ENCODE results near the gene ANKRD13A. TPM values are rescaled to one million over a fixed set of nuclear protein-coding genes. Genes with fewer than 3 reads are reported as not detected.

Gene ANKRD13A
- total and polyA plus RNA-seq, 2 of the 13 experiments (the other 11 are each of a cell fraction or from before 2014, with no cell fraction given): 34.1 to 41.6 TPM

DNA sequence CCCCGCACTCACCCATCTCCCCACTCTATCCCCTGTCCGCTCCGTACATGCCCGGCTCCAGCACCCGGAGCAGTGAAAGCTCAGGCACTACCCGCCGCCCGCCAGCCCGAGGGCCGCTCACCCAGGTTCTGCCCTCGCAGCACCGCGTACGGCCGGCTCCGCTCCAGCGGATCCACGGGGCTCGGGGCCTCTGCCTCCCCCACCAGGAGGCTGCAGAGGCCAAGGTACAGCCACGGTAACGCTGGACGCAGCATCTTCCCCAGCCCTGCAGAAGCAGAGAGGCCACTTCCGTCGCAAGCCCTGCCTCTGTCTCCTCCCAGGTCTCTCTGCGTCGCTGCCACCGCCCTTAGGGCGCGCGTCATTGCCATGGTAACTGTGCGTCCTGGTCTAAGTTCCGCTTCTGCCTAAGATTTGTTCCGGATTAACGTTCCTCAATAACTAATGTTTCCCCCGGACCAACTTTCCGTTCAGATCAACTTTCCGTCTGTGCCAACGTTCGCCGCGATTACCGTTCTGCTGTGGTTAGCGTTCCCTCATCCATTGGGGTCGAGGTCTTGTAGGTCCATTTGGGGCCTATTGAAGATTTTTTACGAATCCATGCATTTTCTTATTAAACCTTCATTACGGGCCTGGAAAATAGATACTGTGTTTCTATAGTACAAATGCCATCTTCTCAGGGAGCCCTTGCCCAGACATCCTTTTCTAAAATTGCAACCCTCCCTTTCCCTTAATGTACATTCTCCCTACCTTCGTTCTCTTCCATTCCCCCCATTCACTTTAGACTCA, 49.2 kb downstream of the ANKRD13A start, which contains the start of gene C12orf76 (continued):
- TF ChIP-seq PHF21A (CRISPR knock-in tag; IDR thresholded peaks at IDR 0.05) (peak; percentile 48; the same call in 1 of the 2 replicates), RARA (CRISPR knock-in tag; IDR thresholded peaks at IDR 0.05) (no peak; the same call in 1 of the 2 replicates), MEIS2 (CRISPR knock-in tag; IDR thresholded peaks at IDR 0.05) (peak; percentile 55; the same call in 1 of the 2 replicates), ZNF557 (CRISPR knock-in tag; IDR thresholded peaks at IDR 0.05) (0 out of 2 replicates have a peak, but pooled peaks have one; percentile 18), SIX1 (CRISPR knock-in tag; IDR thresholded peaks at IDR 0.05; ENCODE audit: borderline replicate concordance) (0 out of 2 replicates have a peak, but pooled peaks have one; percentile 51), CCDC6 (CRISPR knock-in tag; IDR thresholded peaks at IDR 0.05) (0 out of 2 replicates have a peak, but pooled peaks have one; percentile 58), DNMT3B (CRISPR knock-in tag; conservative IDR thresholded peaks at IDR 0.05) (peak; percentile 83; the same call in 1 of the 2 replicates), SP1 (IDR thresholded peaks at IDR 0.05) (no peak), SP1 (CRISPR knock-in tag; IDR thresholded peaks at IDR 0.05) (no peak), HNRNPH1 (optimal IDR thresholded peaks at IDR 0.05; ENCODE audit: low read depth, low read length) (no peak), ZNF326 (CRISPR knock-in tag; IDR thresholded peaks at IDR 0.05; ENCODE audit: borderline replicate concordance) (no peak), ZNF263 (CRISPR knock-in tag; IDR thresholded peaks at IDR 0.05) (0 out of 2 replicates have a peak, but pooled peaks have one; percentile 20), WIZ (CRISPR knock-in tag; IDR thresholded peaks at IDR 0.05) (peak; percentile 49; the same call in 1 of the 2 replicates), ATRX (CRISPR knock-in tag; IDR thresholded peaks at IDR 0.05; ENCODE audit: borderline replicate concordance) (no peak)
- TF ChIP-seq, protein P1, sequence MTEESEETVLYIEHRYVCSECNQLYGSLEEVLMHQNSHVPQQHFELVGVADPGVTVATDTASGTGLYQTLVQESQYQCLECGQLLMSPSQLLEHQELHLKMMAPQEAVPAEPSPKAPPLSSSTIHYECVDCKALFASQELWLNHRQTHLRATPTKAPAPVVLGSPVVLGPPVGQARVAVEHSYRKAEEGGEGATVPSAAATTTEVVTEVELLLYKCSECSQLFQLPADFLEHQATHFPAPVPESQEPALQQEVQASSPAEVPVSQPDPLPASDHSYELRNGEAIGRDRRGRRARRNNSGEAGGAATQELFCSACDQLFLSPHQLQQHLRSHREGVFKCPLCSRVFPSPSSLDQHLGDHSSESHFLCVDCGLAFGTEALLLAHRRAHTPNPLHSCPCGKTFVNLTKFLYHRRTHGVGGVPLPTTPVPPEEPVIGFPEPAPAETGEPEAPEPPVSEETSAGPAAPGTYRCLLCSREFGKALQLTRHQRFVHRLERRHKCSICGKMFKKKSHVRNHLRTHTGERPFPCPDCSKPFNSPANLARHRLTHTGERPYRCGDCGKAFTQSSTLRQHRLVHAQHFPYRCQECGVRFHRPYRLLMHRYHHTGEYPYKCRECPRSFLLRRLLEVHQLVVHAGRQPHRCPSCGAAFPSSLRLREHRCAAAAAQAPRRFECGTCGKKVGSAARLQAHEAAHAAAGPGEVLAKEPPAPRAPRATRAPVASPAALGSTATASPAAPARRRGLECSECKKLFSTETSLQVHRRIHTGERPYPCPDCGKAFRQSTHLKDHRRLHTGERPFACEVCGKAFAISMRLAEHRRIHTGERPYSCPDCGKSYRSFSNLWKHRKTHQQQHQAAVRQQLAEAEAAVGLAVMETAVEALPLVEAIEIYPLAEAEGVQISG (CRISPR knock-in tag; IDR thresholded peaks at IDR 0.05): peak; percentile 92; the same call in 1 of the 2 replicates
- TF ChIP-seq, protein P2, sequence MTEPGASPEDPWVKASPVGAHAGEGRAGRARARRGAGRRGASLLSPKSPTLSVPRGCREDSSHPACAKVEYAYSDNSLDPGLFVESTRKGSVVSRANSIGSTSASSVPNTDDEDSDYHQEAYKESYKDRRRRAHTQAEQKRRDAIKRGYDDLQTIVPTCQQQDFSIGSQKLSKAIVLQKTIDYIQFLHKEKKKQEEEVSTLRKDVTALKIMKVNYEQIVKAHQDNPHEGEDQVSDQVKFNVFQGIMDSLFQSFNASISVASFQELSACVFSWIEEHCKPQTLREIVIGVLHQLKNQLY (CRISPR knock-in tag; IDR thresholded peaks at IDR 0.05): peak; percentile 27; the same call in 1 of the 2 replicates
- TF ChIP-seq, protein P3, sequence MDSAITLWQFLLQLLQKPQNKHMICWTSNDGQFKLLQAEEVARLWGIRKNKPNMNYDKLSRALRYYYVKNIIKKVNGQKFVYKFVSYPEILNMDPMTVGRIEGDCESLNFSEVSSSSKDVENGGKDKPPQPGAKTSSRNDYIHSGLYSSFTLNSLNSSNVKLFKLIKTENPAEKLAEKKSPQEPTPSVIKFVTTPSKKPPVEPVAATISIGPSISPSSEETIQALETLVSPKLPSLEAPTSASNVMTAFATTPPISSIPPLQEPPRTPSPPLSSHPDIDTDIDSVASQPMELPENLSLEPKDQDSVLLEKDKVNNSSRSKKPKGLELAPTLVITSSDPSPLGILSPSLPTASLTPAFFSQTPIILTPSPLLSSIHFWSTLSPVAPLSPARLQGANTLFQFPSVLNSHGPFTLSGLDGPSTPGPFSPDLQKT (CRISPR knock-in tag; IDR thresholded peaks at IDR 0.05; ENCODE audit: borderline replicate concordance): no peak
- TF ChIP-seq, protein P4, sequence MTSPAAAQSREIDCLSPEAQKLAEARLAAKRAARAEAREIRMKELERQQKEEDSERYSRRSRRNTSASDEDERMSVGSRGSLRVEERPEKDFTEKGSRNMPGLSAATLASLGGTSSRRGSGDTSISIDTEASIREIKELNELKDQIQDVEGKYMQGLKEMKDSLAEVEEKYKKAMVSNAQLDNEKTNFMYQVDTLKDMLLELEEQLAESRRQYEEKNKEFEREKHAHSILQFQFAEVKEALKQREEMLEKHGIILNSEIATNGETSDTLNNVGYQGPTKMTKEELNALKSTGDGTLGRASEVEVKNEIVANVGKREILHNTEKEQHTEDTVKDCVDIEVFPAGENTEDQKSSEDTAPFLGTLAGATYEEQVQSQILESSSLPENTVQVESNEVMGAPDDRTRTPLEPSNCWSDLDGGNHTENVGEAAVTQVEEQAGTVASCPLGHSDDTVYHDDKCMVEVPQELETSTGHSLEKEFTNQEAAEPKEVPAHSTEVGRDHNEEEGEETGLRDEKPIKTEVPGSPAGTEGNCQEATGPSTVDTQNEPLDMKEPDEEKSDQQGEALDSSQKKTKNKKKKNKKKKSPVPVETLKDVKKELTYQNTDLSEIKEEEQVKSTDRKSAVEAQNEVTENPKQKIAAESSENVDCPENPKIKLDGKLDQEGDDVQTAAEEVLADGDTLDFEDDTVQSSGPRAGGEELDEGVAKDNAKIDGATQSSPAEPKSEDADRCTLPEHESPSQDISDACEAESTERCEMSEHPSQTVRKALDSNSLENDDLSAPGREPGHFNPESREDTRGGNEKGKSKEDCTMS (CRISPR knock-in tag; conservative IDR thresholded peaks at IDR 0.05): no peak
- TF ChIP-seq, protein P5, sequence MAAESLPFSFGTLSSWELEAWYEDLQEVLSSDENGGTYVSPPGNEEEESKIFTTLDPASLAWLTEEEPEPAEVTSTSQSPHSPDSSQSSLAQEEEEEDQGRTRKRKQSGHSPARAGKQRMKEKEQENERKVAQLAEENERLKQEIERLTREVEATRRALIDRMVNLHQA (CRISPR knock-in tag; IDR thresholded peaks at IDR 0.05): 0 out of 2 replicates have a peak, but pooled peaks have one; percentile 35

Data from HepG2 (cell line).